ENCODE results near the gene CTDSP2.

- TF ChIP-seq EZH2 (IDR thresholded peaks at IDR 0.05) (no peak), POLR2AphosphoS5 (IDR thresholded peaks at IDR 0.05; ENCODE audit: low read depth, low read length) (peak; percentile 55), SP1 (IDR thresholded peaks at IDR 0.05; ENCODE audit: low read depth) (no peak; the same call in 1 of the 2 replicates)
- TF ChIP-seq, protein P1, sequence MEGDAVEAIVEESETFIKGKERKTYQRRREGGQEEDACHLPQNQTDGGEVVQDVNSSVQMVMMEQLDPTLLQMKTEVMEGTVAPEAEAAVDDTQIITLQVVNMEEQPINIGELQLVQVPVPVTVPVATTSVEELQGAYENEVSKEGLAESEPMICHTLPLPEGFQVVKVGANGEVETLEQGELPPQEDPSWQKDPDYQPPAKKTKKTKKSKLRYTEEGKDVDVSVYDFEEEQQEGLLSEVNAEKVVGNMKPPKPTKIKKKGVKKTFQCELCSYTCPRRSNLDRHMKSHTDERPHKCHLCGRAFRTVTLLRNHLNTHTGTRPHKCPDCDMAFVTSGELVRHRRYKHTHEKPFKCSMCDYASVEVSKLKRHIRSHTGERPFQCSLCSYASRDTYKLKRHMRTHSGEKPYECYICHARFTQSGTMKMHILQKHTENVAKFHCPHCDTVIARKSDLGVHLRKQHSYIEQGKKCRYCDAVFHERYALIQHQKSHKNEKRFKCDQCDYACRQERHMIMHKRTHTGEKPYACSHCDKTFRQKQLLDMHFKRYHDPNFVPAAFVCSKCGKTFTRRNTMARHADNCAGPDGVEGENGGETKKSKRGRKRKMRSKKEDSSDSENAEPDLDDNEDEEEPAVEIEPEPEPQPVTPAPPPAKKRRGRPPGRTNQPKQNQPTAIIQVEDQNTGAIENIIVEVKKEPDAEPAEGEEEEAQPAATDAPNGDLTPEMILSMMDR (IDR thresholded peaks at IDR 0.05 in 2 of 3, conservative IDR thresholded peaks at IDR 0.05 in 1 of 3; ENCODE audit: borderline replicate concordance in 1 of 3, insufficient read depth in 1 of 3, low read depth in 2 of 3, low read length in 2 of 3) = no peak
These were observed 18.7 kb upstream of the CTDSP2 start for GRCh38 chr12:57865084-57865751.

Measured in HCT116 (cell line).